Adrenal gland (tissue), 12 donors: ENCODE measurements around the gene ARHGAP22. TPM values are rescaled to one million over a fixed set of nuclear protein-coding genes. Genes with fewer than 3 reads are reported as not detected.
A peak's percentile ranks its signal among the peaks of the same experiment; 100 is the strongest.

Source experiments
- DNase-seq, 7 donors: peaks; one replicate each; pipeline ENCODE4 v3.0.0-alpha.2; 2019 to 2020
- H3K27ac ChIP-seq, 5 donors: fragments of 200-600 bp; sonication (generic) in 4 of 5; 1 replicate in 3 of 5; 2 replicates in 2 of 5; pipeline versions ENCODE4 v1.5.1 to v1.8.0; 2016 to 2020; ENCODE audit warnings: mild to moderate bottlenecking in 1 of 5
- H3K27me3 ChIP-seq: fragments of 200-600 bp; 2 replicates; pipeline ENCODE4 v1.8.0; 2021
- H3K36me3 ChIP-seq, 2 donors: fragments of 200-600 bp; replicated peaks in 1 of 2; 1 replicate in 1 of 2; 2 replicates in 1 of 2; pipeline versions ENCODE4 v1.5.1 to v1.8.0; 2018 to 2022
- H3K4me1 ChIP-seq, 2 donors: fragments of 200-600 bp; replicated peaks in 1 of 2; 1 replicate in 1 of 2; 2 replicates in 1 of 2; pipeline versions ENCODE4 v1.5.1 to v1.8.0; 2018 to 2021
- H3K4me3 ChIP-seq, 4 donors: fragments of 200-600 bp; sonication (generic) in 3 of 4; one replicate each; pipeline ENCODE4 v1.5.1; 2016 to 2018
- H3K9me3 ChIP-seq, 3 donors: fragments of 200-600 bp; sonication (generic) in 1 of 3; replicated peaks in 1 of 3; 1 replicate in 2 of 3; 2 replicates in 1 of 3; pipeline versions ENCODE4 v1.5.1 to v1.8.0; 2016 to 2021
- CTCF ChIP-seq, 6 experiments: fragments of 450-650 bp in 4 of 6; fragments of 200-600 bp in 2 of 6; sonication (generic) in 1 of 6; IDR thresholded peaks; 1 replicate in 5 of 6; 2 replicates in 1 of 6; pipeline versions ENCODE4 v1.5.1 to v1.8.0; 2016 to 2021; ENCODE audit warnings: antibody characterized with exemption in 6 of 6, mild to moderate bottlenecking in 2 of 6, moderate library complexity in 1 of 6
- POLR2A ChIP-seq, 2 donors: fragments of 450-650 bp; IDR thresholded peaks; one replicate each; pipeline ENCODE4 v1.6.1; 2017; ENCODE audit warnings: antibody characterized with exemption in 2 of 2, mild to moderate bottlenecking in 2 of 2, moderate library complexity in 1 of 2
- WGBS, 4 donors: extraction: QIAGEN DNeasy Blood & Tissue Kit in 2 of 4; methylation state at CpG; one replicate each; pipeline versions ENCODE4 v1.1.5 to v1.1.7; 2013 to 2017; 5-methylcytosine and 5-hydroxymethylcytosine counted together
- intact Hi-C, 2 donors: fragments of 100-400 bp; cut with DNase I; formaldehyde crosslinking; loops; one replicate each; pipeline versions ENCODE4 v1.14.1 to v1.15.0; 2022 to 2023
- polyA plus RNA-seq, 3 donors: library from polyadenylated mRNA; stranded (reverse); fragments of 200-250 nt in 2 of 3; fragments of 350-450 nt in 1 of 3; fragmentation: Illumina TruSeq in 1 of 3; extraction: RNeasy Lipid Tissue Mini Kit (QIAGEN cat#74804) in 1 of 3; gene quantifications; one replicate each; pipeline ENCODE4 v1.2.3, GENCODE V29; 2013 to 2014
- total RNA-seq, 9 donors: library from RNA; depleted of rRNA in 4 of 9; stranded (reverse); fragments of >200 nt in 4 of 9; fragments of 120-200 nt in 1 of 9; fragmentation: NEBNext Ultra II Directional in 1 of 9; extraction: Animal tissue kit (Norgen Biotek cat#: 25700) in 1 of 9; gene quantifications; one replicate each; pipeline versions ENCODE4 v1.1.0 to v1.2.4, GENCODE V29; 2013 to 2023
- donor health status: healthy with polysubstance abuse.
- donor health status: Bipolar disorder and iron deficiency.
- donor health status: DM: yes; HTN: yes; CAD: no.
- donor health status: DM: no; HTN: no; CAD: no.
- donor health status: DM: no; HTN: no; CAD: no.
- donor health status: DM: yes; HTN: yes; CAD: no.

ARHGAP22 gene
- total and polyA plus RNA-seq, 12 donors, result 0.91 to 11.6 (median 4.6) TPM

- Histone ChIP-seq H3K9me3 (no peaks in the 10 kb centered on the region), H3K36me3 (no peaks in the 10 kb centered on the region), H3K27me3 (no peaks in the 10 kb centered on the region), H3K27ac (no peak overlapping the region), H3K4me3 (no peak overlapping the region), H3K4me1 (peaks cover 7 to 12% of the 10 kb centered on the region in 2 donors)
- intact Hi-C loops, result no loop called here
- DNase-seq, result peak in 1 of 7 donors; percentile 27
- TF ChIP-seq CTCF (IDR thresholded peaks at IDR 0.05), result no peak
- TF ChIP-seq POLR2A (IDR thresholded peaks at IDR 0.05), result no peak
- 83 to 85% (median 84%) methylated on average over 6 to 7 of the region's 7 CpGs for WGBS, 4 donors
Measured at GRCh38 chr10:48522011-48522765, 82.7 kb downstream of the ARHGAP22 start.

GRCh38 chr10:48520594-48520993, 84.3 kb downstream of the ARHGAP22 start:
- DNase-seq, result peak in 1 of 7 donors; percentile 15
- no peaks in the 10 kb centered on the region for H3K27me3 ChIP-seq
- no peaks in the 10 kb centered on the region for H3K9me3 ChIP-seq
- peaks cover 7 to 12% of the 10 kb centered on the region in 2 donors for H3K4me1 ChIP-seq
- WGBS, 4 donors, result 74 to 92% (median 92%) methylated on average over 7 of the region's 7 CpGs
- intact Hi-C loops, result no loop called here
- H3K4me3 ChIP-seq, result no peak overlapping the region
- no peak overlapping the region for H3K27ac ChIP-seq
- TF ChIP-seq POLR2A (IDR thresholded peaks at IDR 0.05) (no peak), CTCF (IDR thresholded peaks at IDR 0.05) (no peak)
- no peaks in the 10 kb centered on the region for H3K36me3 ChIP-seq

GRCh38 chr10:48520184-48520506, 84.7 kb downstream of the ARHGAP22 start:
- Histone ChIP-seq H3K27me3 (no peaks in the 10 kb centered on the region), H3K4me3 (no peak overlapping the region), H3K4me1 (peaks cover 7 to 12% of the 10 kb centered on the region in 2 donors), H3K9me3 (no peaks in the 10 kb centered on the region), H3K36me3 (no peaks in the 10 kb centered on the region), H3K27ac (no peak overlapping the region)
- peak in 1 of 7 donors; percentile 41 for DNase-seq
- WGBS, 4 donors, result 67 to 97% (median 86%) methylated on average over 3 of the region's 3 CpGs
- intact Hi-C loops, result no loop called here
- TF ChIP-seq CTCF (IDR thresholded peaks at IDR 0.05) (no peak), POLR2A (IDR thresholded peaks at IDR 0.05) (no peak)

- H3K36me3 ChIP-seq, result no peaks in the 10 kb centered on the region
- 81 to 86% (median 81%) methylated on average over 12 of the region's 12 CpGs for WGBS, 4 donors
- H3K9me3 ChIP-seq, result no peaks in the 10 kb centered on the region
- intact Hi-C loops, result no loop called here
- H3K27me3 ChIP-seq, result no peaks in the 10 kb centered on the region
- H3K27ac ChIP-seq, result no peak overlapping the region
- DNase-seq, result peak in 2 of 7 donors; percentile 11 to 43
- peaks cover 7 to 12% of the 10 kb centered on the region in 2 donors for H3K4me1 ChIP-seq
- H3K4me3 ChIP-seq, result no peak overlapping the region
- no peak for TF ChIP-seq POLR2A (IDR thresholded peaks at IDR 0.05)
- TF ChIP-seq CTCF (IDR thresholded peaks at IDR 0.05), result no peak
Measured at GRCh38 chr10:48519481-48520183, 85.2 kb downstream of the ARHGAP22 start.
